ENCODE measurements around the gene CCDC102A. TPM values are rescaled to one million over a fixed set of nuclear protein-coding genes. Genes with fewer than 3 reads are reported as not detected.

CCDC102A gene
- total and polyA plus RNA-seq, 2 of the 13 experiments (the other 11 are each of a cell fraction or from before 2014, with no cell fraction given) = 2.1 to 2.8 TPM

DNA sequence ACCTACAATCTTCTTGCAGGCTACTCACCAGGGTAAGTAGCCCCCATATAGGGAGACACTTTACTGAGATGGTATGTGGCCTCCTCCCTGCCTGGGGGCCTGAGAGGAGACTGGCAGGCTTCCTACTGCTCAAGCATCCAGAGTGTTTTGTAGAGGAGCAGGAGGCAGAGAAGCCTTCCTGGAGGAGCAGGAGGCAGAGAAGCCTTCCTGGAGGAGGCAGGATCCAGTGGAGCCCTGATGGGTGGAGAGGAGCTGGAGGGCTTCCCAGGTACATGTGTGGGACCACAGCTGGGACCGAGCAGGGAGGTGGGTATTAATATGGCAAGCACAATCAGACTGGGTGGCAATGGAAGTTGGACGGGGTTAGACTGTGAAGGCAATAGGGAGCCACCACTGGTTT is 4.0 kb upstream of the CCDC102A start:
- H3K4me2 ChIP-seq (ENCODE audit: low read depth, low read length) = no peak overlapping the region
- intact Hi-C loops (cut with micrococcal nuclease; ENCODE audit: unreplicated experiment) = no loop called here
- H3K27me3 ChIP-seq (ENCODE audit: control insufficient read depth in 1 of 2, insufficient read depth in 2 of 2, low read length in 2 of 2) = peaks cover 12 to 61% of the 10 kb centered on the region in 2 experiments
- ChIA-PET POLR2A (no interaction called here), CTCF (ENCODE audit: low intra/inter-chr PET ratio, low total read pairs) (no interaction called here)
- H3K79me2 ChIP-seq (ENCODE audit: insufficient read depth, low read length) = no peaks in the 10 kb centered on the region
- TF ChIP-seq TOE1 (CRISPR knock-in tag; IDR thresholded peaks at IDR 0.05) = no peak
- no peak for TF ChIP-seq RORA (CRISPR knock-in tag; IDR thresholded peaks at IDR 0.05)
- no peak for TF ChIP-seq ONECUT2 (CRISPR knock-in tag; IDR thresholded peaks at IDR 0.05)
- TF ChIP-seq, protein P1, sequence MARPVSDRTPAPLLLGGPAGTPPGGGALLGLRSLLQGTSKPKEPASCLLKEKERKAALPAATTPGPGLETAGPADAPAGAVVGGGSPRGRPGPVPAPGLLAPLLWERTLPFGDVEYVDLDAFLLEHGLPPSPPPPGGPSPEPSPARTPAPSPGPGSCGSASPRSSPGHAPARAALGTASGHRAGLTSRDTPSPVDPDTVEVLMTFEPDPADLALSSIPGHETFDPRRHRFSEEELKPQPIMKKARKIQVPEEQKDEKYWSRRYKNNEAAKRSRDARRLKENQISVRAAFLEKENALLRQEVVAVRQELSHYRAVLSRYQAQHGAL (CRISPR knock-in tag; IDR thresholded peaks at IDR 0.05; ENCODE audit: not compliant biosample characterization) = no peak
- TF ChIP-seq MIXL1 (CRISPR knock-in tag; IDR thresholded peaks at IDR 0.05) = no peak
- TF ChIP-seq, protein P2, sequence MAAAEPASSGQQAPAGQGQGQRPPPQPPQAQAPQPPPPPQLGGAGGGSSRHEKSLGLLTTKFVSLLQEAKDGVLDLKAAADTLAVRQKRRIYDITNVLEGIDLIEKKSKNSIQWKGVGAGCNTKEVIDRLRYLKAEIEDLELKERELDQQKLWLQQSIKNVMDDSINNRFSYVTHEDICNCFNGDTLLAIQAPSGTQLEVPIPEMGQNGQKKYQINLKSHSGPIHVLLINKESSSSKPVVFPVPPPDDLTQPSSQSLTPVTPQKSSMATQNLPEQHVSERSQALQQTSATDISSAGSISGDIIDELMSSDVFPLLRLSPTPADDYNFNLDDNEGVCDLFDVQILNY (CRISPR knock-in tag; conservative IDR thresholded peaks at IDR 0.05) = no peak
- TF ChIP-seq, protein P3, sequence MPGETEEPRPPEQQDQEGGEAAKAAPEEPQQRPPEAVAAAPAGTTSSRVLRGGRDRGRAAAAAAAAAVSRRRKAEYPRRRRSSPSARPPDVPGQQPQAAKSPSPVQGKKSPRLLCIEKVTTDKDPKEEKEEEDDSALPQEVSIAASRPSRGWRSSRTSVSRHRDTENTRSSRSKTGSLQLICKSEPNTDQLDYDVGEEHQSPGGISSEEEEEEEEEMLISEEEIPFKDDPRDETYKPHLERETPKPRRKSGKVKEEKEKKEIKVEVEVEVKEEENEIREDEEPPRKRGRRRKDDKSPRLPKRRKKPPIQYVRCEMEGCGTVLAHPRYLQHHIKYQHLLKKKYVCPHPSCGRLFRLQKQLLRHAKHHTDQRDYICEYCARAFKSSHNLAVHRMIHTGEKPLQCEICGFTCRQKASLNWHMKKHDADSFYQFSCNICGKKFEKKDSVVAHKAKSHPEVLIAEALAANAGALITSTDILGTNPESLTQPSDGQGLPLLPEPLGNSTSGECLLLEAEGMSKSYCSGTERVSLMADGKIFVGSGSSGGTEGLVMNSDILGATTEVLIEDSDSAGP (CRISPR knock-in tag; IDR thresholded peaks at IDR 0.05; ENCODE audit: borderline replicate concordance) = no peak
- no peak for TF ChIP-seq PHF5A (CRISPR knock-in tag; IDR thresholded peaks at IDR 0.05; ENCODE audit: low read depth, unreplicated experiment)
- TF ChIP-seq, protein P4, sequence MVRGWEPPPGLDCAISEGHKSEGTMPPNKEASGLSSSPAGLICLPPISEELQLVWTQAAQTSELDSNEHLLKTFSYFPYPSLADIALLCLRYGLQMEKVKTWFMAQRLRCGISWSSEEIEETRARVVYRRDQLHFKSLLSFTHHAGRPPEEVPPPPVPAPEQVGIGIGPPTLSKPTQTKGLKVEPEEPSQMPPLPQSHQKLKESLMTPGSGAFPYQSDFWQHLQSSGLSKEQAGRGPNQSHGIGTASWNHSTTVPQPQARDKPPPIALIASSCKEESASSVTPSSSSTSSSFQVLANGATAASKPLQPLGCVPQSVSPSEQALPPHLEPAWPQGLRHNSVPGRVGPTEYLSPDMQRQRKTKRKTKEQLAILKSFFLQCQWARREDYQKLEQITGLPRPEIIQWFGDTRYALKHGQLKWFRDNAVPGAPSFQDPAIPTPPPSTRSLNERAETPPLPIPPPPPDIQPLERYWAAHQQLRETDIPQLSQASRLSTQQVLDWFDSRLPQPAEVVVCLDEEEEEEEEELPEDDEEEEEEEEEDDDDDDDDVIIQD (CRISPR knock-in tag; IDR thresholded peaks at IDR 0.05; ENCODE audit: low read depth) = no peak
- no peak for TF ChIP-seq SMYD3 (CRISPR knock-in tag; IDR thresholded peaks at IDR 0.05)
- no peak for TF ChIP-seq ZNF335 (CRISPR knock-in tag; IDR thresholded peaks at IDR 0.05)
- TF ChIP-seq ZNF235 (CRISPR knock-in tag; IDR thresholded peaks at IDR 0.05; ENCODE audit: borderline replicate concordance) = no peak
- H4K20me1 ChIP-seq (ENCODE audit: insufficient read depth, low read length) = no peaks in the 10 kb centered on the region
- no peak overlapping the region for H3K27ac ChIP-seq (ENCODE audit: extremely low read length, insufficient read depth, low read length)
- ATAC-seq = no peak
- H3K4me3 ChIP-seq (replicated peaks in 1 of 3; ENCODE audit: insufficient read depth in 1 of 3, low read depth in 2 of 3, low read length in 3 of 3) = no peak overlapping the region
- H2AFZ ChIP-seq (ENCODE audit: low read length) = no peak overlapping the region
- in situ Hi-C loops (cut with HindIII; ENCODE audit: extremely low pct_ligation_motif_present, low pct_unique_long_range_greater_than_20kb) = no loop called here
- WGBS (ENCODE audit: low lambda C conversion rate) = 5% methylated on average over 2 of the region's 2 CpGs
- peaks cover 25% of the 10 kb centered on the region for H3K4me1 ChIP-seq (ENCODE audit: insufficient read depth, low read length)
- no TSS peak for BruUV-seq (replicated peaks)
- no peak for FAIRE-seq
- no peaks in the 10 kb centered on the region for H3K36me3 ChIP-seq (replicated peaks in 1 of 2; ENCODE audit: control insufficient read depth in 1 of 2, insufficient read depth in 2 of 2, low read length in 2 of 2)
- no peaks in the 10 kb centered on the region for H3K9me3 ChIP-seq (ENCODE audit: low read length)
- H3K9ac ChIP-seq (ENCODE audit: insufficient read depth, low read depth, low read length) = no peak overlapping the region
- no peak for DNase-seq (ENCODE audit: low spot score)

Data from HepG2 (cell line).